HG03342 (cell line): ENCODE results near the gene C22orf23.
A peak's percentile ranks its signal among the peaks of the same experiment; 100 is the strongest.
"Not testable (repeated sequence)": the region's sequence is repeated elsewhere in the genome, so short reads cannot be mapped to it uniquely, and the experiment has no call there.

Experiments
- ATAC-seq: cut with Tn5 transposase; IDR thresholded peaks from one replicate; pipeline ENCODE4 v1.9.1; 2021; ENCODE audit warnings: mild to moderate bottlenecking, moderate library complexity; ENCODE audit not compliant: unreplicated experiment

C22orf23 gene

DNA sequence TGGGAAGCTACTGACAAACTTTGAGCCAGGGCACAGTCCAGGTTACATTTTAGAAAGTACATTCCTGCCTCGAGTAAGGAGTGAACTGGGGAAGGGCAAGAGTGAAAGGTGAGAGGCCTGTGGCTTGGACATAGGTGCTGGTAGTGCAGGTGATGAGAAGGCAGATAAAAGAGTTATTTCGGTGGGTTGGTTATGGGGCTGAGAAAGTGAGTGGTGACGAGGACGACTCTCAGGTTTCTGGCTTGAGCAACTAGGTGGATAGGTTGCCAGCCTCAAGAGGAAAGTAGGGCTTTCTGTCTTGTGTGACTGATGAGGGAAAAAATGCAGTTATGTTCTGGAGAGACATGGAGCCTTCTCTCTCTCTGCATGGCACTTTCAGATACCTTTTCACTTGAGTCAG, 3.8 kb upstream of the C22orf23 start:
- ATAC-seq: no peak

DNA sequence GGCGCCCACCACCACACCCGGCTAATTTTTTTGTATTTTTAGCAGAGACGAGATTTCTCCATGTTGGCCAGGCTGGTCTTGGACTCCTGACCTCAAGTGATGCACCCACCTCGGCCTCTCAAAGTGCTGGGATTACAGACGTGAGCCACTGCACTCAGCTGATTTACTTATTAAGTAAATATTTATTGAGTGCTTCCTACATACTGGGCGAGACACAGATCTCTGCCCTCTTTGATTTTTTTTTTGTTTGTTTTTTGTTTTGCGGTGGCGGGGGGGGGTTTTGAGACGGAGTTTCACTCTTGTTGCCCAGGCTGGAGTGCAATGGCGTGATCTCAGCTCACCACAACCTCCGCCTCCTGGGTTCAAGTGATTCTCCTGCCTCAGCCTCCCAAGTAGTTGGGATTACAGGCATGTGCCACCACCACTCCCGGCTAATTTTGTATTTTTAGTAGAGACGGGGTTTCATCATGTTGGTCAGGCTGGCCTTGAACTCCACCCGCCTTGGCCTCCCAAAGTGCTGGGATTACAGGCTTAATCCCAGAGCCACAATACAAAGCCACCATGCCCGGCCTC, 2.5 kb upstream of the C22orf23 start:
- not testable (repeated sequence) for ATAC-seq

DNA sequence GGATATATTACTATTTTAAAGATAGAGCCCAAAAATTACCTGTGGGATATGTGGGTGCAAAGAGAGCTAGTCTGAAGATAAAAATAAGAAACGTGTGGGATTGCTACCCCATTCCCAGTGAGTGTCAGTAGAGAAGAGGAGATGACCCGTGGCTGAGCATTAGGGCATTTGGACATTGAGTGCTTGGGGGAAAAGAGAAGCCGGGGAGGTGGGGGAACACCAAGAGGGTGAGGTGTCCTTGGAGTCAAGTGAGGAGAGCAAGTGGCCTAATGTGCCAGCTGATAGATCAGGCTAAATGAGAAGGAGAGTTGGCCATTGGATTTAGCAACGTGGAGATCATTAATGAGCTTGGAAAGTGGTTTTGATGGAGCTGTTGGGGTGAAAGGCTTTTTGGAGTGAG, 1.3 kb upstream of the C22orf23 start:
- ATAC-seq: no peak

DNA sequence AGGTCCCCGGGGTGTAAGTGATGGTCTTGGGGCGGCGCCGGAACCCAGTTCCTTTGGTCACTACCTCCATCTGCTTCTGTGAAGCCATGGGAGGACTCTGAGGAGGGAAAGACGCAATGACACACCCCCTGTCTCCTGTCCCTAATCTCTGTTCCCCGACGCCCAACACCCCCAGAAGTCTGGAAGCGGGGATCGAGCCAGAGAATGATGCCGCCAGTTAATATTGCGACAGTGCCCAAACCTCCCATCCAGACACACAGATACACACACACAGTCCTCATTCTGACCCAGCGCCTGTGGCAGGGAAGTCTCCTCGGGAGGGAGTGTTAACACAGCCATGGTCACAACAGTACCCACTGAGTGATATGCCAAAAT, 352 bp downstream of the C22orf23 start:
- ATAC-seq: no peak

DNA sequence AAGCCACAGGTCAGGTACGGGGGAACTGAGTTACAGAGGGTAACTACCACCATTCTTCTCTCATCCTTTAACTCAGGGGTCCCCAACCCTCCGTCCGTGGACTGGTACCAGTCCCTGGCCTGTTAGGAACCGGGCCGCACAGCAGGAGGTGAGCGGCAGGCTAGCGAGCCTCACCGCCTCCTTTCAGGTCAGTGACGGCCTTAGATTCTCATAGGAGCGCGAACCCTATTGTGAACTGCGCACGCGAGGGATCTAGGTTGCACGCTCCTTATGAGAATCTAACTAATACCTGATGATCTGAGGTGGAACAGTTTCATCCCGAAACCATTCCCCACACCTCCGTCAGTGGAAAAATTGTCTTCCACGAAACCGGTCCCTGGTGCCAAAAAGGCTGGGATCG, 772 bp downstream of the C22orf23 start:
- not testable (repeated sequence) for ATAC-seq

DNA sequence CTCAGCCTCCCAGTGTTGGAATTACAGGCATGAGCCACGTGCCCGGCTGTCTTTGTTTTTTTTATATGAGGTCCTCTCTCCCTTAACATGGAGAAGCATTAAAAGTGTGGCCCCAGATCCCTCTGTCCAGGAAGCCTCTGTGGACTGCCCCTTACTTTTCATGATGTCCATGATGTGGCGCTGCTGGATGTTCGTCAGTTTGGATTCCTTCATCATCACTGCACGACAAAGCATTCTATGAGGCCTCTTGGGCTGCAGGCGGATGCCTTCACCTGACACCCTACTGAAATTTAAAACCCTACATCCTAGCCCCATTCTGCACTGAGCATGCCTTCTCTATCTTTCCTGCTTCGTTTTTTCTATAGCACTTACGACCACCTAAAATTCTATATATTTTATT, 2.1 kb downstream of the C22orf23 start:
- ATAC-seq: no peak

GRCh38 chr22:37947142-37947795, 6.1 kb downstream of the C22orf23 start:
- ATAC-seq: not testable (repeated sequence)

DNA sequence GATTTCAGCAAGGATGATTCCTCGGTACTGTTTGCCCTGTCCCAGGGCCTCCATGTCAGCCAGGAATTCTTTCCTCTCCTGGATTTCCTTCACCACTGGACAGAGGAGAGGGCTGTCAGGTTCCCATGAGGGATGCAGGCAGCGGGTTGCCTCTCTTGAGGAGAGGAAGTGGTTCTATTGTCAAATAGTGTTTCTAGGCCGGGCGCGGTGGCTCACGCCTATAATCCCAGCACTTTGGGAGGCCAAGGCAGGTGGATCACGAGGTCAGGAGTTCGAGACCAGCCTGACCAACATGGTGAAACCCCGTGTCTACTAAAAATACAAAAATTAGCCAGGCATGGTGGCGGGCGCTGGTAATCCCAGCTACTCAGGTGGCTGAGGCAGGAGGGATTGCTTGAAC, 9.0 kb downstream of the C22orf23 start:
- not testable (repeated sequence) for ATAC-seq

DNA sequence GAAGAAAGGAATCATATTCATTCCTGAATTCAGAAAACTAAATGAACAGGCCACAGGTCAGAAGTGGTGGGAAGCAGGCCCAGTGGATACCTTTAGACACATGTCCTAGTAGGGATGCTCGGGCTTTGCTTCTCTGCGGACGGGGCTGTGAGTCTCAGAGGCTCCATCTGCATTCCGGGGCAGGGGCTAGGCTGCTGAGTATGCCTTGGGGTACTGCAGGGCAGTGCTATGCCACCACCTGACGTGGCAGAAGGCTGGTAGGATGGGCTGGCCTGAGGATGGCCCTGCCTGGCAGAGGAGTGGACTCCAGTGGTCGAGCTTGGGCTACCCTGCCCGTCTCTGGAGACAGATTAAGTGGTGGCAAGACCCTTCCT, 9.6 kb downstream of the C22orf23 start:
- ATAC-seq: no peak

DNA sequence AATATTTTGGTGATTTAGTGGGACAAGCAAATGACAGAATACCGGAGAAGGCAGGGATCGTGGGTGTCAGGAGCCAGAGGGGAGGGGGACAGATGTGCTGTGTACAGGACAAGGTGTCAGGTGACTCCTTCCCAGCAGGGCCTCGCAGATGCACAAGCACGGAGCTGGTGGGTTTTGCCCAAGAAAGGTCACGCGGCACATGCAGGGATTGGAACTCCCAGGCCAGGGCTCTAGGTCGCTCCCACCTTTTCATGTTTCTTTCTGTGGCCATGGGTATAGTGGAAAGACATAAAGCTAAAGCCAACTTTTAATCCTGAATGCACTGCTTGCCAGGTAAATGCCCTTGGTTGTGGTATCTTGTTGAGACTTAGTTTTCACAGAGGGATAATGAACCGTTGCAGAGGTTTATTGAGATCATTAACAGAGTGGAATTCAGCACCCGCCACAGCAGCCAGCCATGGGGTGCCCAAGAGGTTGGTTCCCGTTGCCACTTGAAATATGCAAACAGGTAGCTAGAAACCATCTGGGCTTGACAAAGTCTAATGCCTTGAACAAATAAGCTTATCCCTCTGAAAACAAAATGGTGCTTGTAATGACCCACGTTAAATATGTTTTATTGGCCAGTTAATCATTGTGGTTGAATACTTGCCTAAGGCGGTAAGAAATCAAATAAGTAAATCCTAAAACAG, 10.1 kb downstream of the C22orf23 start:
- no peak for ATAC-seq

GRCh38 chr22:37942133-37942532, 11.3 kb downstream of the C22orf23 start:
- no peak for ATAC-seq

- ATAC-seq: no peak
These were observed 12.6 kb downstream of the C22orf23 start for GRCh38 chr22:37940698-37941376.

DNA sequence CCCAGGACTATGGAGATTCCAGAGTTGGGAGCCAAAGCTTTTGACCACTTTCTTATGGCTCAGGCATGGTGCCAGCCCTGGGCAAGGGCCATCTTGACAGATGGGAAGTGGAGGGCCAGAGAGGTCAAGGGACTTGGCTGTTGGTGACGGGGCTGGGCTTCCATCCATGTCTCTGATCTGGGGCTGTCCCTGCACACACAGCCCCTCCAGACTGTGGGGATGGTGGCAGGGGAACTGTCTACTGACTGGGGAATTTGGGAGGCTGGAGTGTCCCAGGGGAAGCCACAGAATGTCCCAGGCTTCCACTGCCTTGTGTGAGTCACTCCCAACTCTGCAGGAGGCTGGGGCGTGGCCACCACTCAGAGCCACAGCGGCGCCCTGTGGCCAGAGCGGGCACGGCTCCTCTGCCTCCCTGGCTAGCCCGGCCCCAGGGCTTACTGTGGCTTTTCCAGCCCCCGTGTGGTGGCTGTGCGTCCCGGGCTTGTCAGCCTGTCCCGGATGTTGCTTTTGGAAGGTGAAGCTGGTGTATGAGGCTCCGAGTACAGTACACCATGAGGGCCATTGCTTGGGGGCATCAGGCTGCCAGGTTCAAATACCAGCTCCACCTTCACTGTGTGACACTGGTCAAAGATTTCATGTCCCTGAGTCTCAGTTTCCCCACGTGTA, 19.6 kb downstream of the C22orf23 start:
- ATAC-seq: peak; percentile 84

- no peak for ATAC-seq
These were observed 20.4 kb downstream of the C22orf23 start for GRCh38 chr22:37932821-37933578.

DNA sequence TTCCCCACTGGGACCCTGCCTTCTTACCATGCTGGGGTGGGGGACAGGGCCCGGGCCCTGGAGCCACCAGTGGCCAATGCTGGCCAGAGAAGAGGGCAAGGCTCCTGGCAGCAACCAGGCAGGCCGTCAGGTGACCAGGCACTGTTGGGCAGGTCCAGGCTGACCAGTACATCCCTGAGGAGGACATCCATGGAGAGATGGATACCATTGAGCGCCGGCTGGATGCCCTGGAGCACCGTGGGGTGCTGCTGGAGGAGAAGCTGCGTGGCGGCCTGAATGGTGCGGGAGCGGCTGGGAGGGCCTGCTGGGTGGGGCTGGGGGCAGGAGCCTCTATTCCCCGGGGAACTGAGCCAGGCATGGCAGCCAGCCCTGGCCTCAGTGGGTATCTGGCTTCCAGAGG, 21.0 kb downstream of the C22orf23 start:
- ATAC-seq: no peak

GRCh38 chr22:37931893-37932389, 21.5 kb downstream of the C22orf23 start:
- no peak for ATAC-seq

DNA sequence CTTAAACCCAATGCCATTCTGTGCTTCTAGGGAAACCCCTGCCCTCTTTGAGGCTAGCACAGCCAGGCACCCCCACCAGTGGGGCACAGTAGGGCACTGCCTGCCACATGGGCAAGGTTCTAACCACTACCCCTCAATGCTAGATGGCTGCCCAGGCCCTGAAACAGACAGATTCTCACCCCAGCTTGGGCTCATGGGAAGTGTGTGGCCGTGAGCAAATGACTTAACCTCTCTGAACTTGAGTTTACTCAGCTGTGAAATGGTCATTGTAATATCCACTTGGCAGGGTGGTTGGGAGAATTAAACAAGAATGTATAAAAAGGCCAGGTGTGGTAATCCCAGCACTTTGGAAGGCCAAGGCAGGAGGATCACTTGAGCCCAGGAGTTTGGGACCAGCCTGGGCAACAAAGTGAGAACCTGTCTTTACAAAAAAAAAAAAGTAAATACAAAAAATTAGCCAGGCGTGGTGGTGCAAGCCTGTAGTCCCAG, 22.4 kb downstream of the C22orf23 start:
- ATAC-seq: no peak

GRCh38 chr22:37930270-37930951, 23.0 kb downstream of the C22orf23 start:
- no peak for ATAC-seq

DNA sequence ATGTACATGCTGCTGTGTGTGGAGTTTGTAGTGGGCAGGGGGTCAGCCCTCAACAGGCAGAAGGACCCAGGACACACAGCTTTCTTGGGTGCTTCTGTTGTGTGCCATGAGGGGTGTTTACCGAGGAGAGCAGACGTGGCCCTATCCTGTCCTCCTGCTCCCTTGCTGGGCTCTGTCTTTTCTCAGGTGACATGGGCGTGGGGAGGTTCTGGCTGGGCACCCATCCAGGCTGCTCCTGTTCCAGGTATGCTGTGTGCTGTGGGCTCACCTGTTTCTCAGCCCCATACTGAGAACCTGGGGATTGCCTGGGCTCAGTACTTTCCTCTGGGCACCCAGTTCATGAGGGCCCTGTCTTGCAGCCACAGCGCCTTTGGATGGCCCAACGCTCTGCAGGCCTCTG, 24.0 kb downstream of the C22orf23 start:
- no peak for ATAC-seq

GRCh38 chr22:37927637-37927936, 25.8 kb downstream of the C22orf23 start:
- ATAC-seq: no peak
